ENCODE data around the gene PSKH1.
A peak's percentile ranks its signal among the peaks of the same experiment; 100 is the strongest.

GRCh38 chr16:67928561-67929364, 35.7 kb downstream of the PSKH1 start:
- TF ChIP-seq CTCF (IDR thresholded peaks at IDR 0.05; ENCODE audit: low read depth, low read length, missing input control) (peak; percentile 89), REST (IDR thresholded peaks at IDR 0.05) (no peak), TAF1 (conservative IDR thresholded peaks at IDR 0.05) (no peak), RAD21 (IDR thresholded peaks at IDR 0.05) (peak; percentile 93 to 96), YY1 (IDR thresholded peaks at IDR 0.05) (no peak), ATF3 (IDR thresholded peaks at IDR 0.05) (no peak), NR2F2 (IDR thresholded peaks at IDR 0.05) (no peak), RXRA (IDR thresholded peaks at IDR 0.05) (no peak), GABPA (IDR thresholded peaks at IDR 0.05 in 1 of 2, conservative IDR thresholded peaks at IDR 0.05 in 1 of 2) (no peak), JUND (IDR thresholded peaks at IDR 0.05) (no peak), ZBTB33 (IDR thresholded peaks at IDR 0.05) (no peak)

All from liver (tissue), 3 donors.